Hepatocyte (in vitro differentiated cells): ENCODE results near the gene CTDSP2.
"Not testable (repeated sequence)": the region's sequence is repeated elsewhere in the genome, so short reads cannot be mapped to it uniquely, and the experiment has no call there.

Experiments used
- CTCF ChIP-seq: fragments of 200-600 bp; sonication (generic); IDR thresholded peaks from 2 replicates; pipeline ENCODE4 v1.5.1; 2016; ENCODE audit warnings: antibody characterized with exemption, mild to moderate bottlenecking; ENCODE audit not compliant: poor library complexity
- EZH2 ChIP-seq: fragments of 200-600 bp; sonication (generic); IDR thresholded peaks from 2 replicates; pipeline ENCODE4 v1.6.1; 2016; ENCODE audit warnings: antibody characterized with exemption, mild to moderate bottlenecking, borderline replicate concordance

- TF ChIP-seq EZH2, CTCF: not testable (repeated sequence)
These were observed 26.4 kb downstream of the CTDSP2 start for GRCh38 chr12:57820119-57820518.
